HEK293T (cell line): ENCODE results near the gene ADAM22.

Source experiments
- ARNT ChIP-seq: fragments of 450-650 bp; IDR thresholded peaks from 2 replicates; pipeline ENCODE4 v1.6.1; 2017; ENCODE audit warnings: mild to moderate bottlenecking
- BHLHE40 ChIP-seq: fragments of 450-650 bp; IDR thresholded peaks from 2 replicates; pipeline ENCODE4 v1.6.1; 2016; ENCODE audit warnings: mild to moderate bottlenecking, moderate library complexity, borderline replicate concordance
- ELF4 ChIP-seq: fragments of 450-650 bp; IDR thresholded peaks from 2 replicates; pipeline ENCODE4 v1.6.1; 2017; ENCODE audit warnings: antibody characterized with exemption
- FOXK2 ChIP-seq: fragments of 450-650 bp; IDR thresholded peaks from 2 replicates; pipeline ENCODE4 v1.6.1; 2016; ENCODE audit warnings: mild to moderate bottlenecking
- FOXM1 ChIP-seq: fragments of 450-650 bp; IDR thresholded peaks from 2 replicates; pipeline ENCODE4 v1.6.1; 2017; ENCODE audit warnings: mild to moderate bottlenecking, borderline replicate concordance
- NFRKB ChIP-seq: fragments of 450-650 bp; IDR thresholded peaks from 2 replicates; pipeline ENCODE4 v1.6.1; 2016; ENCODE audit warnings: mild to moderate bottlenecking, moderate library complexity
- PKNOX1 ChIP-seq: fragments of 450-650 bp; IDR thresholded peaks from 2 replicates; pipeline ENCODE4 v1.6.1; 2016
- SP1 ChIP-seq: fragments of 450-650 bp; IDR thresholded peaks from 2 replicates; pipeline ENCODE4 v1.6.1; 2017
- SUZ12 ChIP-seq: fragments of 450-650 bp; IDR thresholded peaks from 2 replicates; pipeline ENCODE4 v1.6.1; 2016; ENCODE audit warnings: mild to moderate bottlenecking
- TARDBP ChIP-seq: fragments of 450-650 bp; IDR thresholded peaks from 2 replicates; pipeline ENCODE4 v1.6.1; 2016
- ZNF384 ChIP-seq: fragments of 450-650 bp; IDR thresholded peaks from 2 replicates; pipeline ENCODE4 v1.6.1; 2016

GRCh38 chr7:88127637-88128290 lies 193.7 kb downstream of the ADAM22 start:
- no peak for TF ChIP-seq SUZ12
- TF ChIP-seq ARNT: no peak
- TF ChIP-seq PKNOX1: peak; percentile 66
- TF ChIP-seq ZNF384: no peak
- no peak for TF ChIP-seq BHLHE40
- no peak for TF ChIP-seq FOXM1
- no peak for TF ChIP-seq NFRKB
- TF ChIP-seq FOXK2: no peak
- no peak for TF ChIP-seq SP1
- TF ChIP-seq ELF4: no peak
- no peak for TF ChIP-seq TARDBP
